Upper lobe of right lung (tissue), 1 donor: ENCODE measurements around the gene RIPOR1. TPM values are rescaled to one million over a fixed set of nuclear protein-coding genes. Genes with fewer than 3 reads are reported as not detected.
"Not testable (repeated sequence)": the region's sequence is repeated elsewhere in the genome, so short reads cannot be mapped to it uniquely, and the experiment has no call there.

ENCODE experiments used
- ATAC-seq: fragments of 200-7000 bp; cut with Tn5 transposase; one replicate; pipeline ENCODE4 v1.9.1; 2020; ENCODE audit warnings: mild to moderate bottlenecking, moderate library complexity
- DNase-seq: peaks from one replicate; pipeline ENCODE4 v3.0.0-alpha.2; 2020
- H3K27ac ChIP-seq: fragments of 200-600 bp; one replicate; pipeline ENCODE4 v1.8.0; 2022
- H3K27me3 ChIP-seq: fragments of 200-600 bp; one replicate; pipeline ENCODE4 v1.8.0; 2022; ENCODE audit warnings: mild to moderate bottlenecking
- H3K36me3 ChIP-seq: fragments of 200-600 bp; one replicate; pipeline ENCODE4 v1.8.0; 2022
- H3K4me1 ChIP-seq: fragments of 200-600 bp; one replicate; pipeline ENCODE4 v1.8.0; 2022
- H3K4me3 ChIP-seq: fragments of 200-600 bp; one replicate; pipeline ENCODE4 v1.8.0; 2022; ENCODE audit warnings: mild to moderate bottlenecking
- H3K9me3 ChIP-seq: fragments of 200-600 bp; one replicate; pipeline ENCODE4 v1.8.0; 2022
- intact Hi-C: fragments of 100-400 bp; cut with DNase I; formaldehyde crosslinking; loops from one replicate; pipeline ENCODE4 v1.11.0; 2022
- total RNA-seq: library from RNA; stranded (reverse); fragmentation: NEBNext Ultra II Directional; extraction: Animal tissue kit (Norgen Biotek cat#: 25700); gene quantifications from one replicate; pipeline ENCODE4 v1.2.1, GENCODE V29; 2021
- TF ChIP-seq, protein P1 (sequence below): fragments of 200-600 bp; IDR thresholded peaks from one replicate; pipeline ENCODE4 v1.8.0; 2022; ENCODE audit warnings: antibody characterized with exemption
- donor health status: DM: no; HTN: yes; CAD: no; lungs with severe emphysema.

The RIPOR1 gene
- total RNA-seq, 1 donor from 2014 or later: 133 TPM

DNA sequence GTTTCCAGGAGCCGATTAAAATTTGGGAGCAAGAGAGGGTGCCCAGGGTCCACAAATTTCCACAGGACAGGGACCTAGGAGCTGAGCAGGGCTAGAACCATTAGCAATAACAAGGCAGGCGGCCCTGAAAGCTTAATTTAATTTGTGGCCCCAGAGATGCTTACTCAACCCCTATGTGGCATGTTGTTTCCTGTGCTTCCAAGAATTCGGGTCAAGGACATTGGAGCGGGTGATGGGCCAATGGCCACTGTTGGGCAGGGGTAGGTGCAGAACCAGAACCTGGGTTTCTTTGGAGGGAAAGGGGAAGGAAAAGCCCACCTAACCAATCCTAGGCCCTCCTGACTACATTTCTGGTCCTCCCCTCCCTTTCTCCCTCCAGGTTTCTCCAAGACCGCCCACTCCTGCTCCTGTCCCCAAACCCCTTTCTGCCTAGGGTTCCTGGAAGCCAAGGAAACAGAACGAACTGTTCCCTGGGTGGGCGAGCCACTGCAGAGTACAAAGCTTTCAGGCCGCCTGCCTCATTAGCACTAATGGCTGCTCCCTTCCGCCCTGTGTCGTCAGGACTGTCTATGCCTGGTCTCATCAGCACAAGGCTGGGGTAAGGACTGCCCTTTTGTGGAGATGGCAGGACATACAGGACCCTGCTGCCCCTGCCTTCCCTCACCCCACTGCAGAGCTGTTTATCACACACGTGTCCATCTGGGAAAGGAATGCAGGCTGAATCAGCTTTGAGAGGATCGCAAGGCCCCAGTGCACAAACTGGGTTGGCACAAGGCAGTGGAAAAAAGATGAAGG, 44.7 kb upstream of the RIPOR1 start:
- intact Hi-C loops: no loop called here
- Histone ChIP-seq H3K4me3 (no peak overlapping the region), H3K27ac (no peak overlapping the region), H3K36me3 (no peaks in the 10 kb centered on the region), H3K9me3 (no peaks in the 10 kb centered on the region), H3K27me3 (no peaks in the 10 kb centered on the region), H3K4me1 (peaks cover 36% of the 10 kb centered on the region)
- DNase-seq: no peak
- TF ChIP-seq, protein P1, sequence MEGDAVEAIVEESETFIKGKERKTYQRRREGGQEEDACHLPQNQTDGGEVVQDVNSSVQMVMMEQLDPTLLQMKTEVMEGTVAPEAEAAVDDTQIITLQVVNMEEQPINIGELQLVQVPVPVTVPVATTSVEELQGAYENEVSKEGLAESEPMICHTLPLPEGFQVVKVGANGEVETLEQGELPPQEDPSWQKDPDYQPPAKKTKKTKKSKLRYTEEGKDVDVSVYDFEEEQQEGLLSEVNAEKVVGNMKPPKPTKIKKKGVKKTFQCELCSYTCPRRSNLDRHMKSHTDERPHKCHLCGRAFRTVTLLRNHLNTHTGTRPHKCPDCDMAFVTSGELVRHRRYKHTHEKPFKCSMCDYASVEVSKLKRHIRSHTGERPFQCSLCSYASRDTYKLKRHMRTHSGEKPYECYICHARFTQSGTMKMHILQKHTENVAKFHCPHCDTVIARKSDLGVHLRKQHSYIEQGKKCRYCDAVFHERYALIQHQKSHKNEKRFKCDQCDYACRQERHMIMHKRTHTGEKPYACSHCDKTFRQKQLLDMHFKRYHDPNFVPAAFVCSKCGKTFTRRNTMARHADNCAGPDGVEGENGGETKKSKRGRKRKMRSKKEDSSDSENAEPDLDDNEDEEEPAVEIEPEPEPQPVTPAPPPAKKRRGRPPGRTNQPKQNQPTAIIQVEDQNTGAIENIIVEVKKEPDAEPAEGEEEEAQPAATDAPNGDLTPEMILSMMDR: no peak
- ATAC-seq: no peak

DNA sequence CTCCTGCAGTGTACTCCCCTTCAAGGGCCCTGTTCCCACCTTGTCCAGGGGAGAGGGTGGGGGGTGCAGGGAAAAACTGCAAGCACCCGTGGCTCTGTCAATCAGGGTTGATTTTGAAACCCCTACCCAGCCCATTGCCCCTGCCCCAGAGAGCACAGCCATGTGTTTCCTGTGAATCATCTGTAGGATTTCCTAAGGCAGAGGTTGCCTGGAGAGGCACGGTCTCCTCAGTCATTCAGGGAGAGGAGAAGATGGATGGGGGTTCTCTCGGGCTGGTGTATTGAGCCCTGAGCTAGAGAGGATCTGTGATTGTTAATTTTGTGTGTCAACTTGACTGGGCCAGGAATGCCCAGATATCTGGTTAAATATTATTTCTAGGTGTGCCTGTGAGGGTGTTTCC, 41.8 kb upstream of the RIPOR1 start:
- TF ChIP-seq, protein P1: no peak
- no peaks in the 10 kb centered on the region for H3K9me3 ChIP-seq
- DNase-seq (no peak), ATAC-seq (peak; percentile 64)
- no peaks in the 10 kb centered on the region for H3K27me3 ChIP-seq
- H3K36me3 ChIP-seq: no peaks in the 10 kb centered on the region
- intact Hi-C loops: no loop called here
- no peak overlapping the region for H3K4me3 ChIP-seq
- H3K4me1 ChIP-seq: peaks cover 28% of the 10 kb centered on the region
- peak overlapping the region; percentile 11 for H3K27ac ChIP-seq

- DNase-seq, H3K36me3 ChIP-seq, H3K4me3 ChIP-seq, H3K27ac ChIP-seq, H3K9me3 ChIP-seq, intact Hi-C loops, ATAC-seq, H3K27me3 ChIP-seq: not testable (repeated sequence)
- peaks cover 20% of the 10 kb centered on the region for H3K4me1 ChIP-seq
Measured at GRCh38 chr16:67487561-67487960, 41.1 kb upstream of the RIPOR1 start.

DNA sequence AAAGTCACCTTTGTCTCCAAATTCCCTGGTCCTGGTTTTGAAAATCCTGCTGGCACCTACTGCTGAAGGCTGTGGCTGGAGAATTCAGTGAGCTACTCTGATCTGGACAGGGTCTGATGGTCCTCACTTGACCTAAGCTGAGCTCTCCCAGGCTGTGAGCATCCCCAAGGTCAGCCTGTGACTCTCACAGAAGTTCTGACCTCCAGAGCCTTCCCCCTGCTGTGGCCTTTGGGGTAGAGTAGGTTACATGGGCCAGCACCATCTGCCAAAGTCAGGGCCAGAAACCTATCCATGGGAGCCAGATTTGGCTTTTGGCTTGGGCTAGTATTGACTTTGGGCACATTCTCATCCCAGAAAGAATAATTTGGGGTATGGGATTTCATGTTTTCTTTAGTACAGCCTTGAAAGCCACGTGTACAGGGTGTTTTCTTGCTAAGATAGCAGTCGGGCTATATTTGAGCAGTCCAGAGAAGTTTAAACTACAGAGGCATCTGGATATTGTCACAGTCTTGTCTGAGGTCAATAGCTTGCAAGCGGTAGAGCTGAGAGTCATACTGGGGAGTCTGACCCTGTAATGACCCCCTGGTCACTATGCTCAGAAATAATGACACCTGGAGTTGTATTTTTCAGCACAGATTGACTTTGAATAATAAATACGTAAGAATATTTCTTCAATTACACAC, 39.1 kb upstream of the RIPOR1 start:
- H3K36me3 ChIP-seq: no peaks in the 10 kb centered on the region
- intact Hi-C loops: no loop called here
- TF ChIP-seq, protein P1: no peak
- no peak for ATAC-seq
- no peak overlapping the region for H3K4me3 ChIP-seq
- H3K4me1 ChIP-seq: peaks cover 13% of the 10 kb centered on the region
- H3K9me3 ChIP-seq: no peaks in the 10 kb centered on the region
- DNase-seq: no peak
- peak overlapping the region; percentile 42 for H3K27ac ChIP-seq
- no peaks in the 10 kb centered on the region for H3K27me3 ChIP-seq

DNA sequence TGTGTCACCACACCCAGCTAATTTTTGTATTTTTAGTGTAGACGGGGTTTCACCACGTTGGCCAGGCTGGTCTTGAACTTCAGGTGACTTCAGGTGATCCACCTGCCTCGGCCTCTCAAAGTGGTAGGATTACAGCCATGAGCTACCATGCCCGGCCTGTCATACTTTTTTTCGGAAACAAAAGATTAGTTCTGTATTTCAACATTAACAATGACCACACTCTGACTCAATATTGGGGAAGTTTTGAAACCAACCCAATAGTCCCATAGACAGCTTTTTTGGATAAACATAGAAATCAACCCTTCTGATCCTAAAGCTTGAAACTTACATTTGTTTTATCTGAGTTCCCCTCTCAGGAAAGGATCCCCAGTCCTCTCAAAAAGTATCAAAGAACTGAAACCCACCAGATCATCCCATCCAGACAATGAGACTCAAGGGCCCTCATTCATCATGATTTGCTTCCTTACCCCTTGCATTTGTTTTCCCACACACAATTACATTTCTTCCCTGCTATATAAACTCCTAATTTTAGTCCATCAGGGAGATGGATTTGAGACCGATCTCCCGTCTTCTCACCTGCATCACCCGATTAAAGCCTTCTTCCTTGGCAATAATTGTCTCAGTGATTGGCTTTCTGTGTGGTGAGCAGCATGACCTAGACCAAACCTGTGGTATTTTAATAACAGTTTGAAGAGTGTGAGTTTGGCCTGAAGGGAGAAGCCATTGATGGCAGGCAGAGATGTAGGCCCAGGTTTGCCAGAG, 38.1 kb upstream of the RIPOR1 start:
- H3K4me3 ChIP-seq: no peak overlapping the region
- no peaks in the 10 kb centered on the region for H3K9me3 ChIP-seq
- H3K27ac ChIP-seq: peak overlapping the region; percentile 42
- DNase-seq: no peak
- H3K36me3 ChIP-seq: no peaks in the 10 kb centered on the region
- TF ChIP-seq, protein P1: no peak
- no peaks in the 10 kb centered on the region for H3K27me3 ChIP-seq
- intact Hi-C loops: no loop called here
- ATAC-seq: peak; percentile 30
- H3K4me1 ChIP-seq: peaks cover 14% of the 10 kb centered on the region

DNA sequence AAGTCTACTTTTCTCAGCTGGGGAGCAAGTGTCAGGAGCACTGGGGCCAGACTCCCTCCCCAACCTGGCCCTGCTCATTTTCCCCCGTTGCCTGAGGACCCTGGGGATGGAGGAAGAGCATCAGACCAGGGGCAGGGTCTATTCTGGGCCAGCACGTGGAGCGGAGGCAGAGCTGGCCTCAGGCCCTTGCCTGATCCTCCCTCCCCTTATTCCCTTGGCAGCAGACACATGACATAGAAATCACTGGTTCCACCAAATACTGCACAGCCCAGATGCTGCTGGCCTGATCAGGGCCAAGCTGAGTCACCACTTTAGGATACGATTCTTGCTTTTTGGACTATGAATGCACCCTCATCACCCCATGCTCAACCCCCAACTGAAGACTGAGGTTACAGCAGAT, 29.5 kb upstream of the RIPOR1 start:
- Histone ChIP-seq H3K27me3 (no peaks in the 10 kb centered on the region), H3K27ac (no peak overlapping the region), H3K4me1 (peaks cover 4% of the 10 kb centered on the region), H3K36me3 (no peaks in the 10 kb centered on the region), H3K9me3 (no peaks in the 10 kb centered on the region), H3K4me3 (no peak overlapping the region)
- no peak for ATAC-seq
- TF ChIP-seq, protein P1: no peak
- intact Hi-C loops: no loop called here
- no peak for DNase-seq
